Peyer's patch (tissue), 4 donors: ENCODE measurements around the gene MANEAL. TPM values are rescaled to one million over a fixed set of nuclear protein-coding genes. Genes with fewer than 3 reads are reported as not detected.

Experiments
- DNase-seq, 3 donors: peaks; one replicate each; pipeline ENCODE4 v3.0.0-alpha.2; 2017 to 2019
- H3K27ac ChIP-seq, 4 donors: fragments of 200-600 bp; sonication (generic); one replicate each; pipeline ENCODE4 v1.5.1; 2016 to 2019
- H3K27me3 ChIP-seq, 2 donors: fragments of 200-600 bp; sonication (generic); one replicate each; pipeline ENCODE4 v1.5.1; 2019
- H3K36me3 ChIP-seq, 3 donors: fragments of 200-600 bp; sonication (generic); one replicate each; pipeline ENCODE4 v1.5.1; 2016 to 2019
- H3K4me1 ChIP-seq, 4 donors: fragments of 200-600 bp; sonication (generic); one replicate each; pipeline ENCODE4 v1.5.1; 2016 to 2019
- H3K4me3 ChIP-seq, 4 donors: fragments of 200-600 bp; sonication (generic); 1 replicate in 3 of 4; 2 replicates in 1 of 4; pipeline ENCODE4 v1.5.1; 2016 to 2019; ENCODE audit warnings: mild to moderate bottlenecking in 1 of 4
- H3K9me3 ChIP-seq, 4 donors: fragments of 200-600 bp; sonication (generic); one replicate each; pipeline ENCODE4 v1.5.1; 2016 to 2019; ENCODE audit warnings: mild to moderate bottlenecking in 1 of 4
- POLR2A ChIP-seq, 2 donors: fragments of 450-650 bp; IDR thresholded peaks; one replicate each; pipeline ENCODE4 v1.5.1; 2017; ENCODE audit warnings: antibody characterized with exemption in 2 of 2, mild to moderate bottlenecking in 2 of 2, moderate library complexity in 2 of 2
- total RNA-seq, 4 donors: library from RNA; depleted of rRNA; stranded (reverse); fragments of >200 nt; gene quantifications; one replicate each; pipeline ENCODE4 v1.1.0, GENCODE V29; 2016
- TF ChIP-seq, protein P1 (sequence below), 6 experiments: fragments of 450-650 bp in 4 of 6; fragments of 200-600 bp in 2 of 6; sonication (generic) in 1 of 6; IDR thresholded peaks; one replicate each; pipeline ENCODE4 v1.5.1; 2017 to 2019; ENCODE audit warnings: antibody characterized with exemption in 6 of 6, mild to moderate bottlenecking in 3 of 6, moderate library complexity in 1 of 6

MANEAL gene
- total RNA-seq, 4 donors from 2014 or later = 3.3 to 3.8 (median 3.6) TPM

- H3K27me3 ChIP-seq = peaks cover 0 to 23% of the 10 kb centered on the region in 2 donors
- H3K4me1 ChIP-seq = no peaks in the 10 kb centered on the region
- no peaks in the 10 kb centered on the region for H3K36me3 ChIP-seq
- no peaks in the 10 kb centered on the region for H3K9me3 ChIP-seq
- H3K27ac ChIP-seq = no peak overlapping the region
- no peak for DNase-seq
- TF ChIP-seq POLR2A (IDR thresholded peaks at IDR 0.05) = no peak
- TF ChIP-seq, protein P1, sequence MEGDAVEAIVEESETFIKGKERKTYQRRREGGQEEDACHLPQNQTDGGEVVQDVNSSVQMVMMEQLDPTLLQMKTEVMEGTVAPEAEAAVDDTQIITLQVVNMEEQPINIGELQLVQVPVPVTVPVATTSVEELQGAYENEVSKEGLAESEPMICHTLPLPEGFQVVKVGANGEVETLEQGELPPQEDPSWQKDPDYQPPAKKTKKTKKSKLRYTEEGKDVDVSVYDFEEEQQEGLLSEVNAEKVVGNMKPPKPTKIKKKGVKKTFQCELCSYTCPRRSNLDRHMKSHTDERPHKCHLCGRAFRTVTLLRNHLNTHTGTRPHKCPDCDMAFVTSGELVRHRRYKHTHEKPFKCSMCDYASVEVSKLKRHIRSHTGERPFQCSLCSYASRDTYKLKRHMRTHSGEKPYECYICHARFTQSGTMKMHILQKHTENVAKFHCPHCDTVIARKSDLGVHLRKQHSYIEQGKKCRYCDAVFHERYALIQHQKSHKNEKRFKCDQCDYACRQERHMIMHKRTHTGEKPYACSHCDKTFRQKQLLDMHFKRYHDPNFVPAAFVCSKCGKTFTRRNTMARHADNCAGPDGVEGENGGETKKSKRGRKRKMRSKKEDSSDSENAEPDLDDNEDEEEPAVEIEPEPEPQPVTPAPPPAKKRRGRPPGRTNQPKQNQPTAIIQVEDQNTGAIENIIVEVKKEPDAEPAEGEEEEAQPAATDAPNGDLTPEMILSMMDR (IDR thresholded peaks at IDR 0.05) = no peak
- H3K4me3 ChIP-seq = no peak overlapping the region
Observed at GRCh38 chr1:37761416-37762095, 32.1 kb upstream of the MANEAL start.

DNA sequence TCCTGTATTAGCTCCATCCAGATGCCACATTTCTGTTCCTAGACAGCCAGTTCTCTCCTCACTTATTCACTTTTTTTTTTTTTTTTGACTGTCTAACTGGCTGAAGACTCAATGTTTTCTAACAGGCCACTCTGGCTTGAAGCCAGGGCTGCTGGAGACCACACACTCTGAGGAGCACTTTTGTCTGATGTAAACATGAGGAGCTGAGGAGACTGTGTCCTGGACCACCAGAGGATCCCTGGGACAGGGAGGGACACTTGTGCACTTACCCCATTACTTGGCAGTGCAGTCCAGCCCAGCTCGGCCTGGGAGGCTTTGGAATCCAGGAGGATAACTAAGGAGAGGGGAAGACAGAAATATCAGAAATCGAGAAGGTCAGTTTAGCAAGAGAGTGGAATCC is 31.1 kb upstream of the MANEAL start:
- TF ChIP-seq, protein P1 (IDR thresholded peaks at IDR 0.05) = no peak
- TF ChIP-seq POLR2A (IDR thresholded peaks at IDR 0.05) = no peak
- no peaks in the 10 kb centered on the region for H3K4me1 ChIP-seq
- H3K36me3 ChIP-seq = no peaks in the 10 kb centered on the region
- H3K27ac ChIP-seq = no peak overlapping the region
- peaks cover 0 to 23% of the 10 kb centered on the region in 2 donors for H3K27me3 ChIP-seq
- no peaks in the 10 kb centered on the region for H3K9me3 ChIP-seq
- no peak for DNase-seq
- H3K4me3 ChIP-seq = no peak overlapping the region

- Histone ChIP-seq H3K27me3 (peaks cover 0 to 23% of the 10 kb centered on the region in 2 donors), H3K4me1 (no peaks in the 10 kb centered on the region), H3K4me3 (no peak overlapping the region), H3K9me3 (no peaks in the 10 kb centered on the region), H3K36me3 (no peaks in the 10 kb centered on the region), H3K27ac (no peak overlapping the region)
- no peak for TF ChIP-seq POLR2A (IDR thresholded peaks at IDR 0.05)
- TF ChIP-seq, protein P1 (IDR thresholded peaks at IDR 0.05) = no peak
- DNase-seq = no peak
Observed at GRCh38 chr1:37763791-37764413, 29.7 kb upstream of the MANEAL start.

DNA sequence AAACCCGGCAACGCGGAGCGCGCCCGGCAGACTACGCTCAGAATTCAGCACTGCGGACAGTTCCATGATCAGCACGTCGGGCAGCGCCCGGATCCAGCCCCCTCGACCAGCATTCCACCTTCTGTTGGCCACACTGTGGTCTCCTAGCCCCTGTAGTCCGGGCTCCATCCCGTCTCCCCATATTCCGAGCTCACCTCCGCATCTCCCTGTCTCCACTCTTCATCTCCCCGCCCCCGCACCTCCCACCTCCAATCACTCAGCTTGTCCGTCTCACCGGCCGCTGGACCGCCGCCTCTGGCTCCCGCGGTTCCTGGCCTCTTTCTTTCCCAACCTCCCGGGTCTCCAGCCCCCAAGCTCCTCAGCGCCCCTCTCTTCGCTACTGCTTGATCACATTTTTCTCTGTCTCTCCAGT is 29.2 kb upstream of the MANEAL start:
- H3K4me1 ChIP-seq = no peaks in the 10 kb centered on the region
- no peak for DNase-seq
- no peaks in the 10 kb centered on the region for H3K9me3 ChIP-seq
- no peak for TF ChIP-seq POLR2A (IDR thresholded peaks at IDR 0.05)
- TF ChIP-seq, protein P1 (IDR thresholded peaks at IDR 0.05) = no peak
- no peak overlapping the region for H3K27ac ChIP-seq
- no peak overlapping the region for H3K4me3 ChIP-seq
- H3K27me3 ChIP-seq = peaks cover 0 to 23% of the 10 kb centered on the region in 2 donors
- H3K36me3 ChIP-seq = no peaks in the 10 kb centered on the region

DNA sequence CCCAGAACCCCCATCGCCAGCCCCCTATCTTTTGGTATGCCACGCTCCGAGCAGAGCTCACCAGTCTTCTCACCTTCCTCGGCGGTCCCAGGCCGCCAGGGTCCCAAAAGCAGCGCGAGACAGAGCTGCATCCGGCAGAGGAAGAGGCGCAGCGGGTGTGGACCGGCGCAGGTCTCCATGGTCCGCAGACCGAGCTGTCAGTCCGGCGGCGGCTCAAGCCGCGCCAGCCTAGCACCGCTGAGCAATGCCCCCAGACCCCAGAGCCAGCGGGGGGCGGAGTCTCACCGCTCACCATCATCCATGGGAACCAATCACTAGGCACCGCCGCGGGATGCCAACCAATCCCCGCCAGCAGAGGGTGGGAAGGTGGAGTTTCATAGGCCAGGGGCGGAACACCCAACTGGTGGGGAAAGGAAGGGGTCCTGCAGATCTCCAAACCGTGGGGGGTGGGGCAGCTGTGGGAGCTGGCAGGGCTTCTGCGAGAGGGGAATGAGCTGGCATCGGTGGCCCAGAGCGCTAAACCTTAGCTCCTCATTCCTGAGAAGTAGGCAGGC is 28.7 kb upstream of the MANEAL start, which contains the start of gene EPHA10:
EPHA10 (minus strand) TSS at position 233 of the 554 bp plus-strand sequence; CDS start at position 179, 54 bp downstream.
- Histone ChIP-seq H3K27ac (no peak within 1 kb of the TSS), H3K4me1 (no peaks in the 10 kb centered on the region), H3K27me3 (peaks cover 0 to 23% of the 10 kb centered on the region in 2 donors), H3K4me3 (no peak within 1 kb of the TSS), H3K36me3 (no peaks in the 10 kb centered on the region), H3K9me3 (no peaks in the 10 kb centered on the region)
- DNase-seq = no peak
- TF ChIP-seq, protein P1 (IDR thresholded peaks at IDR 0.05) = no peak
- no peak for TF ChIP-seq POLR2A (IDR thresholded peaks at IDR 0.05)
